Measurements from ENCODE around the gene LIMK1. TPM values are rescaled to one million over a fixed set of nuclear protein-coding genes. Genes with fewer than 3 reads are reported as not detected.

The LIMK1 gene
- polyA plus RNA-seq, 5 donors: 17.0 to 29.9 (median 18.8) TPM

DNA sequence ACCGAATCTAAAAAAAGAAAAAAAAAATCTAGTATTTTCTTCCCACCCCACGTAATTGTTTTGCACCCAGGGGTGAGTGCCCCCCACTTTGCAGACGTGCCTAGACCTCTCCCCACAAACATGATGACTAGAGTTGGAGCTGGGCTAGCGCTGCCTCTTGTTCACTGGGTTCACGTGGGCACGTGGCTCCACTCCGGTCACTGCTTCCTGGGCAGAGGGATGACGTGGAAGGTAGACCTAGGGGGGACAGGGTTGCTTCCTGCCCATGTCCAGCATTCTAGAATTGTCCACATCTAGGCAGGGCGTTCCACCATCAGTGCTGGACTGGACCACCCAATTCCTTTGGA lies 861 bp upstream of the LIMK1 start:
- DNase-seq: no peak

DNA sequence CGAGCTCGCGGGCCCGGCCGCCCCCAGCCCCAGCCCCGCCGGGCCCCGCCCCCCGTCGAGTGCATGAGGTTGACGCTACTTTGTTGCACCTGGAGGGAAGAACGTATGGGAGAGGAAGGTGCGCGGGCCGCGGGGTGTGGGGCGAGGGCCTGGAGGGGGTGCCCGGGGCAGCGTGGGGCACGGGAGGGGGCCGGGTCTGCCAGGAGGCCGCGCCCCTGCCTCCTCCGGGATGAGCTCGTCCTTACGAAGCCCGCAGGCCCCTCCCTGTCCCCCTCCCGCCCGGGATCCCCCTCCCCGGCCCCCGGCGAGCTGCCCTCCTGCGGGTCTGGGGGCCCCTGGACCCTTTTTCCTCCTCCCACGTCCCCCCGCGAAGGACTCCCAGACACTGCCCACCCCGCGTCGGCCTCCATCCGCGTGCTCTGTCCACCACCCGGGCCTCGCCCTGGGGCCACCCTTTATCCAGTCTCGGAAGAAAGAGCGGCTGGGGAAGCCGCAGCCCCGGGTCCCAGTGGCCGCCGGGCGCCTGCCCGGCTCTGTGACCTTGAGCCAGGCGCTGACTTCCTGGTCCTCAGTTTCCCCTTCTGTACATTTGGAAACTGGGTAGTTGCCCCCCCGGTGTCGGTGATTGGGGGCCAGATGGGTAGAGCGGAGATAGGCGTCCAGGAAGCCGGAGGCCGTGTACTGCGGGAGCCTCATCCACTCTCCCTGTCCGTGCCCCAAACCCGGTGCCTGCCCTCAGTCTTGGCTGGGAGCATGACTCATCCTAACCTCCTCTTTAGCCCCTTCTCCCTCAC lies 521 bp downstream of the LIMK1 start:
- no peak for DNase-seq

DNA sequence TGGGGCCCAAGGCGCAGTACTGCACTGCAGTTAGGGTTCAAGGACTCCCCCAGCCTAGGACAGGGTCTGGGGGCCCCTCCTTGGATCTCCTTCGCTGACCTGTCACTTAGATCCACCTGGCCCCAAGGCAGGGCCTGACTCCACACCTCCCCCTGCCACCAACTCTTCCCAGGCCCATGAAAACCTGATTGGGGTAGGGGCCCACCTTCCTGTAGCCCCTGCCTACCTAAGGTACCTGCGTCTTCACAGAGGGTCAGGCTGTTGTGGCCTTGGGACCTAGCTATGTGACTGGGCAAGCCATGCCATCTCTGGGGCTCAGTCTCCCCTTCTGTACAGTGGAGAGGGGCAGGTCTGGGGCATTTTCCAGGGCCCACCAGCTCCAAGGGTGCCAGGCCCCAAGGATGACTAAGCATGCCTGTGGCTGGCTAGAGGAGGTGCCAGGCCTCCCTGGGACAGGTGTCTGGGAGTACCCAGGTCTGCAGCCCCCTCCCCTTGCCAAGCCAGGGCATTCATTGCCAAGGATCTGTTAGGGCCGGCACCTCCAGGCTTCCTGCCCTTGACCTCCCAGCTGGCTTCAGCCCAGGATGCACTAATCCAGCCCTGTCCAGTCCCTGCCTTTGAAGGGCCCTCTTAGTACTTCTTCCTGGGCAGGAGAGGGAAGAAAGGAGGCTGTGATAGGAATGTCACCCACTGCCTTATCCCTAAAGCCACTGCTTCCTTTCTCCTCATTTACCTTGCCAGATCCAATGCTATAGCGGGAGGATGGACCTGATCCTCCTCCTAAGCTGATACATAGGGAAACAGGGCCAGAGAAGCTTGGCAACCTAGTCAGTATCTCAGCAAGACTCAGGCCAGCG lies 1.3 kb downstream of the LIMK1 start:
- DNase-seq: no peak

DNA sequence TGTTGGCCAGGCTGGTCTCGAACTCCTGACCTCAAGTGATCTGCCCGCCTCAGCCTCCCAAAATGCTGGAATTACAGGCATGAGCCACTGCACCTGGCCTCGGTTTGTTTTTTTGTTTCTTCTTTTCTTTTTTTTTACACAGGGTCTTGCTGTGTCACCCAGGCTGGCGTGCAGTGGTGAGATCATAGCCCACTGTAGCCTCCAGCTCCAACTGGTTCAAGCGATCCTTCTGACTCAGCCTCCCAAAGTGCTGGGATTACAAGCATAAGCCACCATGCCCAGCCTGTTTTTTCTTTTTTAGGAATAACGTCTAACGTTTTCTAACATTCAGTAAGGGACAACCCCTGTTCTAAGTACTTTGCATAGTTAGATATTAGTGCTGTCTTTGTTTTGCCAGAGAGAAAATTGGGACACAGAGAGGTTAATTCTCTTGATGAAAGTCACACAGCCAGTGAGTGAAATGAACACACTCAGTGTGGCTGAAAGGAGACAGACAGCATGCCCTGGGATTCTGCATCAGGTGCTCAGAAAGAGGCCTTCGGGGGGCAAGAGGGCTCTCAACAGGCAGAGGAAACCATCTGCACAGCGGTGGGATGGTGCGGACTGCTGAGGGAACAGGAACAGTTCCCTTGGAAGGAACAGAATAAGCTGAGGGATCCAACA lies 4.3 kb downstream of the LIMK1 start:
- DNase-seq: no peak

DNA sequence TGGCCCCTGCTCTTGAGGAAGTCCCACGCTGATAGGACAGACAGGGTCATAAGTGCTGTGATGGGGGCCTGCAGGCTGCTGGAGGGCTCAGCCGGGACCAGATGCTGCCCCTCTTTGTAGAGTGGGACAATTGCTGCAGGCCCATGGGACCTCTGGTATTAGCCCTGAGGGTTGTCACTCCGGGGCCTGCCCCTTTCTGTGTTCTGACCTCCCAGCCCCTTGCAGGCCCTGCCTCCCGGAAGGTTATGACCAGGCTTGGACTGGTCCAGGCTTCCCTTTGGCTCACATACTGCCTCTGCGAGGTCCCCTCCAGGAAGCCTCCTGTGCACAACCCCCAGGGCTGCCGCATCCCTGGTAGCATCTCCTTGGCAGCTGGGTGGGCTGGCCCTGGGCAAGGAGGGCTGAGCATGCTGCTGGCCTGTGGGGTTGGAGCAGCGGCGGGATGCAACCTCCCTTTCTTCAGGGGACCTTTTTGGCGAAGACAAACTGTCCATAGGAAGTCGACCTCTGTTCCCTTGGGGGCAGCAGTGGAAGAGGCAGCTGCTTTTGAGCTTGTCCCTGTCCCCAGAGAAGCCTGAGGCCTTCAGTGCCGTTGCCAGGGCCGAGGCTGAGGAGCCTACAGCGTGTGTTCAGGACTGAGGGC lies 8.8 kb downstream of the LIMK1 start:
- DNase-seq: no peak

DNA sequence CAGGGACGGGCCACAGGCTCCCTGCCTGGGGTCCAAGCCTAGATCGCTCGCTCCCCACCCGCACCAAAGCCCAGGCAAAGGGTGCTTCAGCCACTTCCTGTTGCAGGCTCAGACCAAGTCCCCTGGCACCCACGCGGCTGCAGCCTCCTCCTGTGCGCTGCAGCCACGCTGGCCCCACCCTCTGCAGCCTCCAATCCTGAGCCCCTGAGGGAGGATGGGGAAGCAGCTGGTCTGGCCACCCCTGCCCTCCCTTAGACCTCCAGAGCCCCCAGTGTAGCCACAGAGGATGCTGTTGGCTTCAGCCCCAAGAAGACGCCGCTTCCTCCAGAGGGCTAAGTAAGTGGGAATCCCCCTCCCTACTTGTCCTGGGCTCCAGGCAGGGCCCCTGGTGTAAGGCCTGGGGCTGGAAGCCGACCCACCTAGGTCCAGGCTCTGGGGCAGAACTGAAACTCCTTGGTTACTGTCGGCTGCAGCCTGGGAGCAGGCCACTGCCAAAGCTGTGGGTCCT lies 9.4 kb downstream of the LIMK1 start:
- DNase-seq: no peak

DNA sequence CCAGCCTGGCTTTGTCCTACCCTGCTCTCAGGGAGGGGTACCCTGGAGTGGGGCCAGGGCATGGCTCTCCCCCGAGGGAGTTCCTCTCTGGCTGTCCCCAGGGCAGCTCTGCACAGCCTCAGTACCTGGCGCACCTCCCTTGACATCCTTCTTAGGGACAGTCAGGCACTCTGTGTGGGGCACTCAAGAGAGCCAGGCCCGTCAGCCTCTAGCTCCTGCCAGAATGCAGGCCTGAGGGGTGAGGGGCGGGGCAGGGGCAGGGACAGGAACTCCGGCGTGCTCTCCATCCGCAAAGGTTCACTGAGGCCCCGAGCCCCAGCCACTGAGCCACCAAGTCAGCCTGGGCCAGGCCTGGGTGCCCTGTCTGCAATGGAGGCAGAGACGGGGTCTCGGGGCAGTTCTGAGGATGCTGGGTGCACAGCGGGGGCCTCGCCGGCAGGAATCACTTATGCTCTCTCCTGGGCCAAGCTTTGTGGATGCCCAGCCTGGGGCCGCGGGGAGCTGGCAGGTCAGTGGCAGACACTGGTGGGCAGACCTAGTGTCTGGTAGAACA lies 10.1 kb downstream of the LIMK1 start:
- DNase-seq: no peak

DNA sequence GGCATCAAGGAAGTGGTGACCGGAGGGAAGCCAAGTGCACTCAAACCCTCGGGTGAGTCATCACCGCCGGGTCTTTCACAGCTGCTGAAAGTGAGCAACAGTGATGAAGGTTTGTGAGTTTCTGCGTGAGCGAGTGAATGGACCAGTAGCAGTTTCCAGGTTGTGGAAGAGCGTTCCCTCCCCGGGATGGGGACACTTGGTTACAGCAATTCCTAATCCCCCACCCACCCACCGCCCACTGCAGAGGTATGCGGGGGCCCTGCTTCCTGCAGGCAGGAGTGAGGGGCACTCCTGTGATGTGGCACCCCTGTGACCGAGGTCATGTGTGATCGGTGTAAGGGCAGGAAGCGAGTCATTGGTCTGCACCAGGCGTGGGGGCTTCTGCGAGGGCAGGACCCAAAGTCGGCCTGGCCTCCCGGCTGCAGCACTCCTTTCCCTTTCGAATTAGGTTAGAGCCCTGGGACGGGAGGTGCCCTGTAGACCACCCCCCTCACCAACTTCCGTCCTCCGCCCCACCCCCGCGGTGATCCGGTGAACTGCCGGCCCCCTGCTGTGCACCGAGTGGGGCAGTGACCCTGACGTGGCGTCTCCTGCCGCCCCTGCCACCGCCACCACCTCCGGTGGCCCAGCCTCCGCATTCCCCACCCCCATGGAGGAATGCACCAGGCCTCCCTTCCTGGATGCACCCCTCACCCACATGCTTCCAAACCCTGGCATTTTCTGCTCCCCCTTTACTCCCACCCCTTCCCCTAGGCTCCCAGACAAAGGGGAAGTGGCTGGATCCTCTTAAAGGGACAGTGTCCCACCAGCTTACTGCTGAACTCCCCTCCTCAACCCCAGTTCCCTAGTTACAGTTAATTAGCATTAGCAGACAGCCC lies 10.9 kb downstream of the LIMK1 start:
- no peak for DNase-seq

DNA sequence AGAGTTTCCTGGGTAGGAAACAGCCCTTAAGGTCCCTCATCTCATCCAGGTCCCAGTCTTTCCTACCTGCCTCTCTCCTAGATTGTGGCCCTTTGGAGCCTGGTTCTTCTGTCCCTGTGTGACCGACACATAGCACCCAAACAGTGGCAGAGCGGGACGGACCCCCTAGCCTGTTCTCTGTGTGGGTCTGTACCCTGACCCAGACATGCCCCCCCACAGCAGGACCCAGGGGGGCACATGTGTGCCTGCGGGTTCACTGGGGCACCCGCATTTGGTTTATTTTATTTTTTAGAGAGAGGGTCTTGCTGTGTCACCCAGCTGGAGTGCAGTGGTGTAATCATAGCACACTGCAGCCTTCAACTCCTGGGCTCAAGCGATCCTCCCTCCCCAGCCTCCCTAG lies 11.5 kb downstream of the LIMK1 start:
- DNase-seq: no peak

DNA sequence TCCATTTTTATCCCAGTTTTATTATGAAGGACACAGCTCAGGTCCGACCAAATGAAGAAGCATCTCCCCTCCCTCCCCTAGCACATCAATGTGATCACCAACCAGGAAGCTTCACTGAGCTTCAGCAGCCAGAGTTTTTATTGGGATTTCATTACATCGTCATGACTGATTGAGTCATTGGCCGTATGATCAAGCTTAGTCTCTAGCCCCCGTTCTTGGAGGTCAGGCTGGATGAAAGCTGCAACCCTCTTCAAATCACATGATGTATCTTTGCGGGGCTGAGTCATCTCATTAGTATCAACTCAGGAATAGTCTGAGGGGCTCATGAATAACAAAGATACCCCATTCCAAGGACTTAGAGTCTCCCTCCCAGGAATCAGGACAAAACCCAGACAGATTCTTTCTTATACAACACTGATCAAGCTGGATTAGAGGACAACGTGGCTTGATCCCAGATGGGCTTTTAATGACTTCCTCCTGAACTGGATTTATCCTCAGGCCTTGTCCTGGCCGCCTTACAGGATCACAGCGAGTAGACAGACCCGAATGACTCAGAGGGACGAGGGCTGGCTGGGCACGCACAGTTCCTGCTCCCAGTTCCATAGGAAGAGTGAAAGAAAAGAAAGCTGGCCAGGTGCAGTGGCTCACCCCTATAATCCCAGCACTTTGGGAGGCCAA lies 14.5 kb downstream of the LIMK1 start:
- no peak for DNase-seq

DNA sequence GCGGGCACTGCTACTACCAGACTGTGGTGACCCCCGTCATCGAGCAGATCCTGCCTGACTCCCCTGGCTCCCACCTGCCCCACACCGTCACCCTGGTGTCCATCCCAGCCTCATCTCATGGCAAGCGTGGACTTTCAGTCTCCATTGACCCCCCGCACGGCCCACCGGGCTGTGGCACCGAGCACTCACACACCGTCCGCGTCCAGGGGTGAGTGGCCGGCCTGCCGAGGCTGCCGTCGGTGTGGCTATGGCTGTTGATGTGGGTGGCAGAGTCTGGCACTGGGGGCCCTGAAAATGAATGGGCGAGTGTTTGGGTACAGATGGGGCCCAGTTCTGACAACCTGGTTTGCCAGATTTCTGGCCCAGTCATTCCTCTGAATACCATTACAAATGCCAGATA lies 15.4 kb downstream of the LIMK1 start:
- no peak for DNase-seq

DNA sequence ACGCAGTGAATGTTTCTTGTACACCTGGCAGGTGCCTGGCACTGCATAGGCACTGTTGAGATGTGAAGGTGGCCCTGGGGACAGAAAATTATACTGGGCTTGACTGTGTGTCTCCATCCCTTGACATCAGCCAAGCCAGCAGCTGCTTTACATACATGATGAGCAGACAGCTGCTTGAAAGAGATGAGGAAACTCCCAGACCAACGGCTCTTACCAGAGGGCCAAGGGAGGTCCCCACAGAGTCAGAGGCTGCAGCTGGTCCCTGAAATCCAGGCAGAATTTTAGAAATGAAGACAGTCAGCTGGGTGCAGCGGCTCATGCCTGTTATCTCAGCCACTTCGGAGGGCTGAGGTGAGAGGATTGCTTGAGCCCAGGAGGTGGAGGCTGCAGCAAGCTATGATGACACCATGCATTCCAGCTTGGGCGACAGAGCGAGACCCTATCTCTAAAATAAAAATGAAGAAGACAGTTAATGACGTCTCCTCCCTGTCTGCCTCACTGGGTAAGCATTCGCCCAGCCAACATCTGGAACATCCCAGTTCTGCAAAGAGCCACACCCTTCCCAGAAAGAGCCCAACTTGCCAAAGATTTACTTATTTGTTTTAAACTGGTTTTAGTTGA lies 17.6 kb downstream of the LIMK1 start:
- DNase-seq: no peak

DNA sequence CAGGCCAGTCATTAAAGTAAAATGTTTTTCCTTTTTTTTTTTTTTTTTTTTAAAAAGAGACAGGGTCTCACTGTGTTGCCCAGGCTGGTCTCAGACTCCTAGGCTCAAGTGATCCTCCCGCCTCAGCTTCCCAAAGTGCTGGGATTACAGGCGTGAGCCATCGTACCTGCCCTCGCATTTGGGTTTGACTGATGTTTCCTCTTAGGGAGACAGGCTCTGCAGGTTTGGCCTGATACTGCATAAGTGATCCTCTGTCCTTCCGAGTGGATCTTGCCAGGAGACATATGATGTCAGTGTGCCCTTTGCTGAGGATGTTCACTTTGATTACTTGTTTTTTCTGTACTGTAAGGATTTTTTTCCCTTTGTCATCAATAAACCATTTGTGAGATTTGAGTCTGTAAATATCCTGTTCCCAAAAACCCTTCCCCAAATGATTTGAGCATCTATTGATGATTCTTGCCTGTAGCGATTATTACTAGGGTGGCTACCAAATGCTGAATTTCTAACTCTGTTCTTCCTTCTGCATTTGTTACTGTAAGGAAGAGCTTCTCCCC lies 19.7 kb downstream of the LIMK1 start:
- no peak for DNase-seq

DNA sequence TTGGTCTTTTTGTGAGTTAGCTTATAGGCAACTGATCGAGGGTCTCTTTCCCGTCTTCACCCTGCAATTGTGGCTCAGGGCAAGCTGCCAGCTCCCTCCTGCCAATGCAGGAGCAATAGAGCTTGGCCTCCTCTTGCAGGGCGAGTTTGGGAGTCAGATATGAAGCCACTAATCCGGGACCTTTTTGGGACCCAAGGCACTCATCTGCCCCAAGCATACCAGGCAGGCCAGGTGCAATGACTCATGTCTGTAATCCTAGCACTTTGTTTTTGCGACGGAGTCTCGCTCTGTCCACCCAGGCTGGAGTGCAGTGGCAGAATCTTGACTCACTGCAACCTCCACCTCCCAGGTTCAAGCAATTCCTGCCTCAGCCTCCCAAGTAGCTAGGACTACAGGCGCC lies 21.1 kb downstream of the LIMK1 start:
- DNase-seq: no peak

DNA sequence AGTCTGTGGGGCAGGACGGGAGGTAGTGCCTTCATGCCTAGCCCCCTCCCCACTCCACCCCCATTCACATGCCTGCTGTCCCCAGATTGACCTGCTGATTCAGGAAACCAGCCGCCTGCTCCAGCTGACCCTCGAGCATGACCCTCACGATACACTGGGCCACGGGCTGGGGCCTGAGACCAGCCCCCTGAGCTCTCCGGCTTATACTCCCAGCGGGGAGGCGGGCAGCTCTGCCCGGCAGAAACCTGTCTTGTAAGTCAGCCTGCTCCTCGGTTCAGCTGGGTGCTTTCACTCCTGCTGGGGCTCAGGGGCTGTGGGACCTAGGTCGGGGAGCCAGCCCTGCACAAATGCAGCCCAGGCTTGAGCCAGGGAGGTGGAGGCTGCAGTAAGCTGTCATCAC lies 22.4 kb downstream of the LIMK1 start:
- no peak for DNase-seq

DNA sequence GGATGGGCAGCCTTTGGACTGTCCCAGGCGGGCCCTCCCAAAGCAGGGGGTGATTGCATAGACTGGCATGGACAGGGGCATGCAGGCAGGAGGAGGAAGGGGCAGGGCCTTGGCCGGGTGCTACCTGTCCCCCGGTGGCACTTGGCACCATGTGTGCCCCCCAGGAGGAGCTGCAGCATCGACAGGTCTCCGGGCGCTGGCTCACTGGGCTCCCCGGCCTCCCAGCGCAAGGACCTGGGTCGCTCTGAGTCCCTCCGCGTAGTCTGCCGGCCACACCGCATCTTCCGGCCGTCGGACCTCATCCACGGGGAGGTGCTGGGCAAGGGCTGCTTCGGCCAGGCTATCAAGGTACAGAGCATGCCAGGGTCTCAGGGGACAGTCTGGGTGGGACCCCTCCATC lies 23.2 kb downstream of the LIMK1 start:
- DNase-seq: no peak

DNA sequence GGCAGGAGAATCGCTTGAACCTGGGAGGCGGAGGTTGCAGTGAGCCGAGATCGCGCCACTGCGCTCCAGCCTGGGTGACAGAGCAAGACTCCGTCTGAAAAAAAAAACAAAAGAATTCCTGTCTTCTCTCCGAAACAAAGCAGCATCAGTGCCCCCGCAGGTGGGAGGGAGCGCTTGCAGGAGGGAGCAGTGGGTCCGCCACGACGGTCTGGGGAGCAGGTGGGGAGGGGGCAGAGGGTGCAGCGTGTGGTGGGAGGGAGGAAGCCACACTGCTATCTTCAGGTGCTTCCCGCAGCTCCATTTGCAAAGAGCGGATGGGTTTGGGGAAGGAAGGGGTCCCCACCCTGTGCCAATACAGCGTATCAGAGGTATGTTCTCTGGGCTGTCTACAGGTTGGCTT lies 31.7 kb downstream of the LIMK1 start:
- no peak for DNase-seq

DNA sequence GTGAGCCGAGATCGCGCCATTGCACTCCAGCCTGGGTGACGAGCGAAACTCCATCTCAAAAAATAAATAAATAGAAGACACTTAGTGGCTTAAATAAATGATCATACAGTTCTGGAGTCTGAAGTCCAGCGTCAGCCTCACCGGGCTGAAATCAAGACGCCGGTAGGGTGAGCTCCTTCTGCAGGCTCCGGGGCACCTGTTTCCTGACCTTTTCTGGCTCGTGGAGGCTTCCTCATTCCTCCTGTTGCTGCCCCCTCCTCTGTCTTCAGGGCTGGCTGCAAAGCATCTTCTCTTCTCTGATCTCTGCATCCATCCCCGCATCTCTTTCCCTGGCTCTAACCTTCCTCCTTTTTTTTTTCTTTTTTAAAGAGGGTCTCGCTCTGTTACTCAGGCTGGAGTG lies 32.8 kb downstream of the LIMK1 start:
- DNase-seq: no peak

DNA sequence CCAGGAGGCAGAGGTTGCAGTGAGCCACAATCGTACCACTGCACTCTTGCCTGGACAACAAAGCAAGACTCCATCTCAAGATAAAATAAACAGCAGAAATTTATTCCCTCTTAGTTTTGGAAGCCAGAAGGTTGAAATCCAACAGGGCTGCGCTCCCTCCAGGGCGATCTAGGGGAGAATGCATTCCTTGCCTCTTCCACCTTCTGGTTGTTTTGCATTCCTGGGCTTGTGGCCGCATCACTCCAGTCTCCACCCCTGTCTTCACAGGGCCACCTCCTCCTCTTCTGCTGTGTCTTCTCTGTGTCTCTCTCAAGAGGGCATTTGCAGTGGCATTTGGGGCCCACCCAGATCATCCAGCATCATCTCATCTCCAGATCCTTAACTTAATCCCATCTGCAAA lies 36.2 kb downstream of the LIMK1 start:
- no peak for DNase-seq

Data from right lung (tissue), 5 donors.